Stromal cell of bone marrow (primary cell): Measurements from ENCODE around the gene SH2D3C.

Experiments used
- DNase-seq: peaks from one replicate; pipeline ENCODE4 v3.0.0-alpha.2; 2012; ENCODE audit warnings: low read depth

SH2D3C gene

GRCh38 chr9:127738666-127739065 is 39.8 kb downstream of the SH2D3C start:
- no peak for DNase-seq

GRCh38 chr9:127735530-127736185 is 42.8 kb downstream of the SH2D3C start:
- DNase-seq: no peak

GRCh38 chr9:127734747-127735529 is 43.5 kb downstream of the SH2D3C start, which contains the start of gene TOR2A:
TSS of gene TOR2A (minus strand) at chr9:127735294. CDS start at chr9:127735270, 24 bp downstream.
- DNase-seq: peak; percentile 94

GRCh38 chr9:127734247-127734746 is 44.2 kb downstream of the SH2D3C start:
- no peak for DNase-seq

GRCh38 chr9:127733614-127734013 is 44.9 kb downstream of the SH2D3C start:
- DNase-seq: no peak

GRCh38 chr9:127732444-127732843 is 46.0 kb downstream of the SH2D3C start:
- DNase-seq: no peak

- no peak for DNase-seq
These were observed 46.5 kb downstream of the SH2D3C start for GRCh38 chr9:127731938-127732337.

- no peak for DNase-seq
These were observed 47.6 kb downstream of the SH2D3C start for GRCh38 chr9:127730799-127731410.

- no peak for DNase-seq
These were observed 48.2 kb downstream of the SH2D3C start for GRCh38 chr9:127730262-127730661.

- DNase-seq: no peak
These were observed 48.8 kb downstream of the SH2D3C start for GRCh38 chr9:127729522-127730256.

GRCh38 chr9:127728808-127729207 is 49.7 kb downstream of the SH2D3C start:
- no peak for DNase-seq

- DNase-seq: no peak
These were observed 51.6 kb downstream of the SH2D3C start for GRCh38 chr9:127726871-127727270.

GRCh38 chr9:127724012-127724411 is 54.5 kb downstream of the SH2D3C start:
- DNase-seq: no peak

- peak; percentile 65 for DNase-seq
These were observed 55.0 kb downstream of the SH2D3C start for GRCh38 chr9:127723444-127723843.

GRCh38 chr9:127723013-127723412 is 55.5 kb downstream of the SH2D3C start:
- no peak for DNase-seq

GRCh38 chr9:127722055-127722745 is 56.3 kb downstream of the SH2D3C start:
- DNase-seq: no peak

GRCh38 chr9:127721391-127721821 is 57.1 kb downstream of the SH2D3C start:
- DNase-seq: no peak

GRCh38 chr9:127720865-127721227 is 57.6 kb downstream of the SH2D3C start:
- no peak for DNase-seq

- DNase-seq: no peak
These were observed 58.2 kb downstream of the SH2D3C start for GRCh38 chr9:127720031-127720864.

- DNase-seq: no peak
These were observed 60.7 kb downstream of the SH2D3C start for GRCh38 chr9:127717766-127718165.

- no peak for DNase-seq
These were observed 62.1 kb downstream of the SH2D3C start for GRCh38 chr9:127716412-127716811.
